ENCODE results near the gene TROAP.

TROAP gene

GRCh38 chr12:49352351-49352750, 29.3 kb downstream of the TROAP start:
- H3K36me3 ChIP-seq (ENCODE audit: control insufficient read depth in 1 of 2, insufficient read depth in 2 of 2, low read length in 2 of 2): peaks cover 0 to 4% of the 10 kb centered on the region in 2 donors
- H3K27me3 ChIP-seq (ENCODE audit: control insufficient read depth in 1 of 2, insufficient read depth in 2 of 2, low read length in 2 of 2): peaks cover 3 to 6% of the 10 kb centered on the region in 2 donors
- peaks cover 14 to 18% of the 10 kb centered on the region in 2 donors for H3K4me1 ChIP-seq (ENCODE audit: control insufficient read depth in 1 of 2, insufficient read depth in 2 of 2, low read length in 2 of 2)
- H3K27ac ChIP-seq (ENCODE audit: low read depth, low read length): no peak overlapping the region
- H3K9me3 ChIP-seq (ENCODE audit: control insufficient read depth in 1 of 2, low read length in 2 of 2): no peaks in the 10 kb centered on the region
- H3K9ac ChIP-seq (ENCODE audit: low read depth in 1 of 2, low read length in 2 of 2): no peak overlapping the region
- no peak overlapping the region for H3K4me3 ChIP-seq (ENCODE audit: low read depth in 1 of 2, low read length in 2 of 2)

- H3K36me3 ChIP-seq (ENCODE audit: control insufficient read depth in 1 of 2, insufficient read depth in 2 of 2, low read length in 2 of 2): peaks cover 0 to 4% of the 10 kb centered on the region in 2 donors
- no peak overlapping the region for H3K9ac ChIP-seq (ENCODE audit: low read depth in 1 of 2, low read length in 2 of 2)
- H3K27ac ChIP-seq (ENCODE audit: low read depth, low read length): no peak overlapping the region
- no peaks in the 10 kb centered on the region for H3K9me3 ChIP-seq (ENCODE audit: control insufficient read depth in 1 of 2, low read length in 2 of 2)
- no peak overlapping the region for H3K4me3 ChIP-seq (ENCODE audit: low read depth in 1 of 2, low read length in 2 of 2)
- no peaks in the 10 kb centered on the region for H3K27me3 ChIP-seq (ENCODE audit: control insufficient read depth in 1 of 2, insufficient read depth in 2 of 2, low read length in 2 of 2)
- H3K4me1 ChIP-seq (ENCODE audit: control insufficient read depth in 1 of 2, insufficient read depth in 2 of 2, low read length in 2 of 2): peaks cover 2 to 4% of the 10 kb centered on the region in 2 donors
Measured at GRCh38 chr12:49355913-49356312, 32.9 kb downstream of the TROAP start.

- Histone ChIP-seq H3K27me3 (ENCODE audit: control insufficient read depth in 1 of 2, insufficient read depth in 2 of 2, low read length in 2 of 2) (no peaks in the 10 kb centered on the region), H3K9ac (ENCODE audit: low read depth in 1 of 2, low read length in 2 of 2) (no peak overlapping the region)
Measured at GRCh38 chr12:49357103-49357678, 34.1 kb downstream of the TROAP start.

GRCh38 chr12:49358483-49359141, 35.6 kb downstream of the TROAP start:
- no peaks in the 10 kb centered on the region for H3K9me3 ChIP-seq (ENCODE audit: control insufficient read depth in 1 of 2, low read length in 2 of 2)
- H3K27me3 ChIP-seq (ENCODE audit: control insufficient read depth in 1 of 2, insufficient read depth in 2 of 2, low read length in 2 of 2): no peaks in the 10 kb centered on the region
- H3K4me1 ChIP-seq (ENCODE audit: control insufficient read depth in 1 of 2, insufficient read depth in 2 of 2, low read length in 2 of 2): peaks cover 2 to 7% of the 10 kb centered on the region in 2 donors
- no peak overlapping the region for H3K27ac ChIP-seq (ENCODE audit: low read depth, low read length)
- H3K9ac ChIP-seq (ENCODE audit: low read depth in 1 of 2, low read length in 2 of 2): no peak overlapping the region
- H3K36me3 ChIP-seq (ENCODE audit: control insufficient read depth in 1 of 2, insufficient read depth in 2 of 2, low read length in 2 of 2): no peaks in the 10 kb centered on the region
- H3K4me3 ChIP-seq (ENCODE audit: low read depth in 1 of 2, low read length in 2 of 2): no peak overlapping the region

More at GRCh38 chr12:49357103-49357678, 34.1 kb downstream of the TROAP start:
- Histone ChIP-seq H3K4me1 (ENCODE audit: control insufficient read depth in 1 of 2, insufficient read depth in 2 of 2, low read length in 2 of 2) (peaks cover 2 to 7% of the 10 kb centered on the region in 2 donors), H3K27ac (ENCODE audit: low read depth, low read length) (no peak overlapping the region), H3K4me3 (ENCODE audit: low read depth in 1 of 2, low read length in 2 of 2) (no peak overlapping the region), H3K9me3 (ENCODE audit: control insufficient read depth in 1 of 2, low read length in 2 of 2) (no peaks in the 10 kb centered on the region), H3K36me3 (ENCODE audit: control insufficient read depth in 1 of 2, insufficient read depth in 2 of 2, low read length in 2 of 2) (no peaks in the 10 kb centered on the region)

GRCh38 chr12:49359671-49360070, 36.6 kb downstream of the TROAP start:
- Histone ChIP-seq H3K27ac (ENCODE audit: low read depth, low read length) (no peak overlapping the region), H3K36me3 (ENCODE audit: control insufficient read depth in 1 of 2, insufficient read depth in 2 of 2, low read length in 2 of 2) (no peaks in the 10 kb centered on the region), H3K9ac (ENCODE audit: low read depth in 1 of 2, low read length in 2 of 2) (no peak overlapping the region), H3K4me1 (ENCODE audit: control insufficient read depth in 1 of 2, insufficient read depth in 2 of 2, low read length in 2 of 2) (peaks cover 2 to 7% of the 10 kb centered on the region in 2 donors), H3K9me3 (ENCODE audit: control insufficient read depth in 1 of 2, low read length in 2 of 2) (no peaks in the 10 kb centered on the region), H3K4me3 (ENCODE audit: low read depth in 1 of 2, low read length in 2 of 2) (no peak overlapping the region), H3K27me3 (ENCODE audit: control insufficient read depth in 1 of 2, insufficient read depth in 2 of 2, low read length in 2 of 2) (no peaks in the 10 kb centered on the region)

- Histone ChIP-seq H3K9me3 (ENCODE audit: control insufficient read depth in 1 of 2, low read length in 2 of 2) (no peaks in the 10 kb centered on the region), H3K4me1 (ENCODE audit: control insufficient read depth in 1 of 2, insufficient read depth in 2 of 2, low read length in 2 of 2) (peaks cover 7 to 10% of the 10 kb centered on the region in 2 donors), H3K36me3 (ENCODE audit: control insufficient read depth in 1 of 2, insufficient read depth in 2 of 2, low read length in 2 of 2) (no peaks in the 10 kb centered on the region), H3K9ac (ENCODE audit: low read depth in 1 of 2, low read length in 2 of 2) (no peak overlapping the region), H3K27me3 (ENCODE audit: control insufficient read depth in 1 of 2, insufficient read depth in 2 of 2, low read length in 2 of 2) (no peaks in the 10 kb centered on the region), H3K27ac (ENCODE audit: low read depth, low read length) (no peak overlapping the region), H3K4me3 (ENCODE audit: low read depth in 1 of 2, low read length in 2 of 2) (no peak overlapping the region)
Measured at GRCh38 chr12:49362077-49362476, 39.0 kb downstream of the TROAP start.

GRCh38 chr12:49364989-49365388, 41.9 kb downstream of the TROAP start:
- H3K4me3 ChIP-seq (ENCODE audit: low read depth in 1 of 2, low read length in 2 of 2): no peak overlapping the region
- H3K9me3 ChIP-seq (ENCODE audit: control insufficient read depth in 1 of 2, low read length in 2 of 2): no peaks in the 10 kb centered on the region
- no peaks in the 10 kb centered on the region for H3K27me3 ChIP-seq (ENCODE audit: control insufficient read depth in 1 of 2, insufficient read depth in 2 of 2, low read length in 2 of 2)
- no peak overlapping the region for H3K27ac ChIP-seq (ENCODE audit: low read depth, low read length)
- H3K36me3 ChIP-seq (ENCODE audit: control insufficient read depth in 1 of 2, insufficient read depth in 2 of 2, low read length in 2 of 2): no peaks in the 10 kb centered on the region
- no peak overlapping the region for H3K9ac ChIP-seq (ENCODE audit: low read depth in 1 of 2, low read length in 2 of 2)
- peaks cover 6 to 22% of the 10 kb centered on the region in 2 donors for H3K4me1 ChIP-seq (ENCODE audit: control insufficient read depth in 1 of 2, insufficient read depth in 2 of 2, low read length in 2 of 2)

GRCh38 chr12:49365542-49365941, 42.5 kb downstream of the TROAP start:
- Histone ChIP-seq H3K9ac (ENCODE audit: low read depth in 1 of 2, low read length in 2 of 2) (no peak overlapping the region), H3K36me3 (ENCODE audit: control insufficient read depth in 1 of 2, insufficient read depth in 2 of 2, low read length in 2 of 2) (no peaks in the 10 kb centered on the region), H3K27me3 (ENCODE audit: control insufficient read depth in 1 of 2, insufficient read depth in 2 of 2, low read length in 2 of 2) (no peaks in the 10 kb centered on the region), H3K27ac (ENCODE audit: low read depth, low read length) (no peak overlapping the region), H3K4me3 (ENCODE audit: low read depth in 1 of 2, low read length in 2 of 2) (no peak overlapping the region), H3K4me1 (ENCODE audit: control insufficient read depth in 1 of 2, insufficient read depth in 2 of 2, low read length in 2 of 2) (peaks cover 6 to 24% of the 10 kb centered on the region in 2 donors), H3K9me3 (ENCODE audit: control insufficient read depth in 1 of 2, low read length in 2 of 2) (no peaks in the 10 kb centered on the region)

GRCh38 chr12:49366096-49366651, 43.1 kb downstream of the TROAP start:
- H3K27ac ChIP-seq (ENCODE audit: low read depth, low read length): peak overlapping the region; percentile 76
- H3K4me1 ChIP-seq (ENCODE audit: control insufficient read depth in 1 of 2, insufficient read depth in 2 of 2, low read length in 2 of 2): peaks cover 6 to 22% of the 10 kb centered on the region in 2 donors

GRCh38 chr12:49366652-49367380, 43.8 kb downstream of the TROAP start:
- peak overlapping the region; percentile 68 to 81 for H3K9ac ChIP-seq (ENCODE audit: low read depth in 1 of 2, low read length in 2 of 2)

More at GRCh38 chr12:49366096-49366651, 43.1 kb downstream of the TROAP start:
- H3K9me3 ChIP-seq (ENCODE audit: control insufficient read depth in 1 of 2, low read length in 2 of 2): no peaks in the 10 kb centered on the region
- no peaks in the 10 kb centered on the region for H3K36me3 ChIP-seq (ENCODE audit: control insufficient read depth in 1 of 2, insufficient read depth in 2 of 2, low read length in 2 of 2)
- peak overlapping the region; percentile 86 to 93 for H3K4me3 ChIP-seq (ENCODE audit: low read depth in 1 of 2, low read length in 2 of 2)
- peak overlapping the region; percentile 68 to 81 for H3K9ac ChIP-seq (ENCODE audit: low read depth in 1 of 2, low read length in 2 of 2)
- H3K27me3 ChIP-seq (ENCODE audit: control insufficient read depth in 1 of 2, insufficient read depth in 2 of 2, low read length in 2 of 2): no peaks in the 10 kb centered on the region

More at GRCh38 chr12:49366652-49367380, 43.8 kb downstream of the TROAP start:
- Histone ChIP-seq H3K27me3 (ENCODE audit: control insufficient read depth in 1 of 2, insufficient read depth in 2 of 2, low read length in 2 of 2) (no peaks in the 10 kb centered on the region), H3K36me3 (ENCODE audit: control insufficient read depth in 1 of 2, insufficient read depth in 2 of 2, low read length in 2 of 2) (no peaks in the 10 kb centered on the region), H3K4me1 (ENCODE audit: control insufficient read depth in 1 of 2, insufficient read depth in 2 of 2, low read length in 2 of 2) (peaks cover 3 to 22% of the 10 kb centered on the region in 2 donors), H3K4me3 (ENCODE audit: low read depth in 1 of 2, low read length in 2 of 2) (peak overlapping the region; percentile 86 to 93), H3K27ac (ENCODE audit: low read depth, low read length) (peak overlapping the region; percentile 76), H3K9me3 (ENCODE audit: control insufficient read depth in 1 of 2, low read length in 2 of 2) (no peaks in the 10 kb centered on the region)

Data from duodenal mucosa (tissue), 2 donors.